AG04450 (cell line): Measurements from ENCODE around the gene PSMA3. TPM values are rescaled to one million over a fixed set of nuclear protein-coding genes. Genes with fewer than 3 reads are reported as not detected.

Experiments used
- CTCF ChIA-PET: fragments of 300-600, 350-600 bp; formaldehyde crosslinking; extraction: SDS; loops from one replicate; lab custom pipeline; 2022; ENCODE audit warnings: antibody characterized with exemption, inconsistent platforms; lab: Charles Lee
- POLR2A ChIA-PET: fragments of 350-600 bp; formaldehyde crosslinking; extraction: SDS; loops from one replicate; lab custom pipeline; 2021; ENCODE audit warnings: antibody characterized with exemption, inconsistent platforms; lab: Yijun Ruan, JAX
- DNase-seq: peaks from one replicate; pipeline ENCODE4 v3.0.0-alpha.2; 2011; ENCODE audit warnings: low read depth, low spot score
- H3K27ac ChIP-seq: one replicate; pipeline ENCODE4 v1.5.1; 2012; ENCODE audit warnings: low read depth, low read length, control low read depth
- H3K27me3 ChIP-seq: one replicate; pipeline ENCODE4 v1.6.0; 2012; ENCODE audit warnings: low read length; ENCODE audit not compliant: control insufficient read depth, insufficient read depth
- H3K4me3 ChIP-seq: 2 replicates; pipeline ENCODE4 v1.5.1; 2011; ENCODE audit warnings: mild to moderate bottlenecking, low read depth, low read length, control low read depth
- H3K9me3 ChIP-seq: 2 replicates; pipeline ENCODE4 v1.5.1; 2012; ENCODE audit warnings: low read length; ENCODE audit not compliant: control insufficient read depth, insufficient read depth
- polyA plus RNA-seq: library from polyadenylated mRNA; depleted of rRNA; stranded (reverse); fragments of >200 nt; gene quantifications from 2 replicates; pipeline ENCODE4 v1.2.3, GENCODE V29; 2011
- TF ChIP-seq, protein P1 (sequence below): IDR thresholded peaks from 2 replicates; pipeline ENCODE4 v1.5.1; 2011; ENCODE audit warnings: low read depth, low read length, control low read depth, inconsistent platforms

The PSMA3 gene
- polyA plus RNA-seq, 1 experiment, result 318 TPM

DNA sequence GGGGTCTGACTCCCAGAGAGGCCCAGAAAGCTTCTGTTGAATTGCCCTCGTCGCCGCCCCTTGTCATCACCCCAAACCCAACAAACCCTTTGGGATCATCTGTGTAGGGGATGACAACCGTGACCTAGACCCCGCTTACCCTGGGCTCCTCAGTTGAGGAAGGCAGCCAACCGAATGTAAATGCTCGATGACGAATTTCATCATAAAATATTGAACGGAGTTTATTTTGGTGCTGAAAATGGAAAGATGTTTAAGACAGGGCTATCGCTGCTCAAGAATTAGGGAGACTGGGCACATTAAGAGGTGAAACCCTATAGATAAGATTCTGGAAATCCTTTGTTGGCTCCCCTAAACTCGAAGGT is 44.2 kb upstream of the PSMA3 start:
- CTCF ChIA-PET, result no interaction called here

DNA sequence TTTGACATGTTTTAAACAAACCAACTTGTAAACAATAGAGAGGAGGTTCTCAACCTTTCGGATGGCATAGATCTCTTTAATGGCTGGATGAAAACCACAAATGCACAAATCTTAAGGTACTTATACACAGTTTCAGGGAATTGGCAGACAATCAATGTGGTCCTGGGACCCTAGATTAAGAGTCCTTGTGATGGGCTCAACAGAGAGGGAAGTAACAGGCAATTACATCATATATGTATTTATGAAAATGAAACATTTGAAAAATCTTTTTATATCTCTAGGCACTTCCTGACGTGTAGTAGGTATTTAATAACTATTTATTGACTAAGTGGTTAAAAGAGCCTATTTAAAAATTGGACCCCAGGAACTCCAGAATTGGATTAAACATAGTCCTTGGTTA is 43.8 kb upstream of the PSMA3 start:
- Histone ChIP-seq H3K27ac (peak overlapping the region; percentile 25), H3K4me3 (peak overlapping the region; percentile 87), H3K9me3 (no peaks in the 10 kb centered on the region; the same call in 1 of the 2 replicates), H3K27me3 (no peaks in the 10 kb centered on the region)
- TF ChIP-seq, protein P1, sequence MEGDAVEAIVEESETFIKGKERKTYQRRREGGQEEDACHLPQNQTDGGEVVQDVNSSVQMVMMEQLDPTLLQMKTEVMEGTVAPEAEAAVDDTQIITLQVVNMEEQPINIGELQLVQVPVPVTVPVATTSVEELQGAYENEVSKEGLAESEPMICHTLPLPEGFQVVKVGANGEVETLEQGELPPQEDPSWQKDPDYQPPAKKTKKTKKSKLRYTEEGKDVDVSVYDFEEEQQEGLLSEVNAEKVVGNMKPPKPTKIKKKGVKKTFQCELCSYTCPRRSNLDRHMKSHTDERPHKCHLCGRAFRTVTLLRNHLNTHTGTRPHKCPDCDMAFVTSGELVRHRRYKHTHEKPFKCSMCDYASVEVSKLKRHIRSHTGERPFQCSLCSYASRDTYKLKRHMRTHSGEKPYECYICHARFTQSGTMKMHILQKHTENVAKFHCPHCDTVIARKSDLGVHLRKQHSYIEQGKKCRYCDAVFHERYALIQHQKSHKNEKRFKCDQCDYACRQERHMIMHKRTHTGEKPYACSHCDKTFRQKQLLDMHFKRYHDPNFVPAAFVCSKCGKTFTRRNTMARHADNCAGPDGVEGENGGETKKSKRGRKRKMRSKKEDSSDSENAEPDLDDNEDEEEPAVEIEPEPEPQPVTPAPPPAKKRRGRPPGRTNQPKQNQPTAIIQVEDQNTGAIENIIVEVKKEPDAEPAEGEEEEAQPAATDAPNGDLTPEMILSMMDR, result no peak
- ChIA-PET POLR2A (interaction anchor here (1.2 kb wide), 1 partner anchor 39 kb away, joined by 3 read pairs; no protein-coding TSS in a partner anchor), CTCF (no interaction called here)
- DNase-seq, result no peak

More for the DNA sequence above, 44.2 kb upstream of the PSMA3 start:
- H3K27ac ChIP-seq, result peak overlapping the region; percentile 87
- no peak for DNase-seq
- no peaks in the 10 kb centered on the region for H3K27me3 ChIP-seq
- TF ChIP-seq, protein P1, result no peak
- no peaks in the 10 kb centered on the region; the same call in 1 of the 2 replicates for H3K9me3 ChIP-seq
- POLR2A ChIA-PET, result interaction anchor here (1.2 kb wide), 1 partner anchor 39 kb away, joined by 3 read pairs; no protein-coding TSS in a partner anchor
- H3K4me3 ChIP-seq, result peak overlapping the region; percentile 87

DNA sequence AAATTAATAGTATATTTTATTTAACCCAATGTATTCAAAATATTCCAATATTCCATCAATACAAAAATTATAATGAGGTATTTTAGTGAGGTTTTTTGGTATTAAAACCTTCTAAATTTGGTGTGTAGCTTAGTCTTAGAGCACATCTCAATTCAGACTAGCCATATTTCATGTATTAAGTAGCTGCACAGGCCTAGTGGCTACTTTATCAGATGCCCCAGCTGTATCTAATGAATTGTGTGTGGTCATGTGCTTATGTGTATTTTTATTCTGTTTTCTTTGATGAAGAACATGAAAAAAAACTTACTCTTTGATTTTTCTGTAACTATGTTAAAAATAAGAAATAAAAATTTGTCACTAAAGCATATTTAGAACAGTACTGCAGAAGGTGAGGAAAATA is 31.5 kb upstream of the PSMA3 start:
- H3K4me3 ChIP-seq, result no peak overlapping the region
- ChIA-PET POLR2A (no interaction called here), CTCF (no interaction called here)
- no peak overlapping the region for H3K27ac ChIP-seq
- no peaks in the 10 kb centered on the region for H3K27me3 ChIP-seq
- DNase-seq, result no peak
- no peaks in the 10 kb centered on the region for H3K9me3 ChIP-seq
- TF ChIP-seq, protein P1, result no peak

DNA sequence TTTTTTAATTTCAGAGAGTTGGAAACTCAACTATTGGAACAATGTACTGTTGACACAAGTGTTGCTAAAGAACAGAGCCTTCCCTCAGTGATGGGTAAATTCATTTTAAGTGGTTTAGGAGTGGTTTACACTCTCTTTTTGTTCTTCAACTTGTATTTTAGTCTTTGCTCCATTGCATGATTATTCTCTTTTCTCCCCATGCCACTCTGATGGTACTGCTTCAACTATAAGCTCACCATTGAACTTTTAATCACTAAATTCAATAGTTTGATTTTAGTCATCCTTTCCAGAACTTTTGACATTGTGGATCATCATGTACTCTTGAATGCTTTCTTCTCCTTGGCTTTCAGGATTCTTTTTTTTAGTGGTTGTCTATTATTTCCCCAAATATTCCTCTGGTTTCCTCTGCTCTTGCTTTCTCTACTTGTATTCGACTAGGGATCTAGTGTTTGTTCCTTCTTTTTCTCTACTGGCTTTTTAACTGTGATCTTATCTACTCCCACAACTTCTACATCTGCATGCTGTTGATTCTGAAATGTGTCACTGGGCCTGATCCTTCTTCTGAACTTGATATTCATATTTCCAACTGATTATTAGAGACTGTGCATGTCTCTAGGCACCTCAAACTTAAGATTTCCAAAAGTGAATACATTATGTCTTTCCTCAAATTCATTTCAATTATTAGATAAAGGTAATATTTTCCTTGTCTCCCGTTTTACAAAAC is 29.3 kb upstream of the PSMA3 start:
- POLR2A ChIA-PET, result no interaction called here

DNA sequence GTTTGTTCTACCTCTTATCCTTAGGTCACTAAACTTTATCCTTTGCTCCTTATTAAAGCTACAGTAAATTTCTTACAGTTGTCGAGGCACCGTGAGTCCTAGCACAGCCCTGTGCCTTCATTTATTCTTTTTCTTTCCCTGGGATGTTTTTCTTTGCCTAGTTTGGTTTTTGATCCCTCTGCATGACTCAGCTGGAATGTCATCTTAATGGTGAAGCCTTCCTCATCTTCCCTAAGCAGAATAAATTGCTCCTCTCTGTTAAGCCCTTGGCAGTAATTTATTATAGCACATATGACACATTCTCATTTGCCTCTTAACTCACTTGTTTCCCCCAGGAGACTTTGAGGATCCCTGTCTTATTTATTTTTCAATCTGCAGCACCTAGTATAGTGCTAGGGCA is 28.1 kb upstream of the PSMA3 start:
- DNase-seq, result no peak
- Histone ChIP-seq H3K4me3 (no peak overlapping the region), H3K27ac (no peak overlapping the region), H3K9me3 (no peaks in the 10 kb centered on the region), H3K27me3 (no peaks in the 10 kb centered on the region)
- CTCF ChIA-PET, result interaction anchor here (1.9 kb wide), 1 partner anchor 108 kb away, joined by 10 read pairs; no protein-coding TSS in a partner anchor
- TF ChIP-seq, protein P1, result no peak
- POLR2A ChIA-PET, result interaction anchor here (1.0 kb wide), 1 partner anchor 9 kb away, joined by 6 read pairs; no protein-coding TSS in a partner anchor

More for the DNA sequence above, 29.3 kb upstream of the PSMA3 start:
- Histone ChIP-seq H3K9me3 (no peaks in the 10 kb centered on the region), H3K4me3 (no peak overlapping the region), H3K27ac (no peak overlapping the region), H3K27me3 (no peaks in the 10 kb centered on the region)
- DNase-seq, result no peak
- CTCF ChIA-PET, result no interaction called here
- TF ChIP-seq, protein P1, result no peak
